ENCODE measurements around the gene PPAT. TPM values are rescaled to one million over a fixed set of nuclear protein-coding genes. Genes with fewer than 3 reads are reported as not detected.

PPAT gene
- total RNA-seq (ENCODE audit: low replicate concordance): 20.6 and 37.8 TPM in 2 replicates
- long read RNA-seq, transcript PPAT-201 (11 exons, 3,682 nt): major isoform, 67 of 78 reads
- long read RNA-seq, partial matches to known transcripts: 7 of 78 reads
- long read RNA-seq, other reads (novel, unspliced or antisense): 4 of 78 reads

GRCh38 chr4:56435140-56435926 is at the start of gene PPAT:
Gene PPAT, minus strand, starts transcription at chr4:56435615. Its CDS starts 138 bp downstream, at chr4:56435477.
- peaks cover 11% of the 10 kb centered on the region for H3K36me3 Mint-ChIP-seq
- H3K4me3 Mint-ChIP-seq: peak within 1 kb of the TSS; percentile 99
- peak within 1 kb of the TSS; percentile 92 for H3K27ac Mint-ChIP-seq
- no peaks in the 10 kb centered on the region for H3K9me3 Mint-ChIP-seq
- DNase-seq (ENCODE audit: extremely low spot score, unreplicated experiment): peak; percentile 99
- no peaks in the 10 kb centered on the region for H3K27me3 Mint-ChIP-seq
- peak; percentile 37 for TF ChIP-seq CTCF (conservative IDR thresholded peaks at IDR 0.05)
- H3K4me1 Mint-ChIP-seq (ENCODE audit: unreplicated experiment): peaks cover 21% of the 10 kb centered on the region

GRCh38 chr4:56480691-56481090 is 45.3 kb upstream of the PPAT start:
- Mint-ChIP-seq H3K27me3 (no peaks in the 10 kb centered on the region), H3K4me3 (no peak overlapping the region), H3K9me3 (no peaks in the 10 kb centered on the region), H3K4me1 (ENCODE audit: unreplicated experiment) (no peaks in the 10 kb centered on the region), H3K36me3 (peaks cover 31% of the 10 kb centered on the region), H3K27ac (no peak overlapping the region)
- no peak for DNase-seq (ENCODE audit: extremely low spot score, unreplicated experiment)
- TF ChIP-seq CTCF (conservative IDR thresholded peaks at IDR 0.05): no peak

GRCh38 chr4:56477192-56477702 is 41.8 kb upstream of the PPAT start:
- TF ChIP-seq CTCF (conservative IDR thresholded peaks at IDR 0.05): no peak
- H3K4me3 Mint-ChIP-seq: no peak overlapping the region

GRCh38 chr4:56475917-56476316 is 40.5 kb upstream of the PPAT start:
- Mint-ChIP-seq H3K4me1 (ENCODE audit: unreplicated experiment) (no peaks in the 10 kb centered on the region), H3K27ac (no peak overlapping the region), H3K4me3 (no peak overlapping the region), H3K27me3 (no peaks in the 10 kb centered on the region), H3K36me3 (peaks cover 36% of the 10 kb centered on the region), H3K9me3 (no peaks in the 10 kb centered on the region)
- DNase-seq (ENCODE audit: extremely low spot score, unreplicated experiment): no peak
- TF ChIP-seq CTCF (conservative IDR thresholded peaks at IDR 0.05): no peak

More at GRCh38 chr4:56477192-56477702, 41.8 kb upstream of the PPAT start:
- Mint-ChIP-seq H3K4me1 (ENCODE audit: unreplicated experiment) (no peaks in the 10 kb centered on the region), H3K27ac (no peak overlapping the region), H3K9me3 (no peaks in the 10 kb centered on the region), H3K36me3 (peaks cover 31% of the 10 kb centered on the region), H3K27me3 (no peaks in the 10 kb centered on the region)
- DNase-seq (ENCODE audit: extremely low spot score, unreplicated experiment): no peak

- TF ChIP-seq CTCF (conservative IDR thresholded peaks at IDR 0.05): no peak
- peaks cover 28% of the 10 kb centered on the region for H3K4me1 Mint-ChIP-seq (ENCODE audit: unreplicated experiment)
- DNase-seq (ENCODE audit: extremely low spot score, unreplicated experiment): no peak
- H3K27me3 Mint-ChIP-seq: no peaks in the 10 kb centered on the region
- H3K9me3 Mint-ChIP-seq: no peaks in the 10 kb centered on the region
- H3K36me3 Mint-ChIP-seq: peaks cover 21% of the 10 kb centered on the region
- H3K4me3 Mint-ChIP-seq: peak overlapping the region; percentile 99
- peak overlapping the region; percentile 100 for H3K27ac Mint-ChIP-seq
These were observed 34.2 kb upstream of the PPAT start for GRCh38 chr4:56469489-56470210.

Data from type B pancreatic cell (in vitro differentiated cells).